Astrocyte (in vitro differentiated cells and primary cell): ENCODE results near the gene CD99L2. TPM values are rescaled to one million over a fixed set of nuclear protein-coding genes. Genes with fewer than 3 reads are reported as not detected.

Source experiments
- DNase-seq: peaks from one replicate; pipeline ENCODE4 v3.0.0-alpha.2; 2010; ENCODE audit warnings: low read depth
- FAIRE-seq: peaks from 2 replicates; lab custom pipeline; 2011; peaks lifted over from hg19 to GRCh38; lab: Jason Lieb, UNC
- H2AFZ ChIP-seq: 2 replicates; pipeline ENCODE4 v1.6.0; 2012; ENCODE audit warnings: low read depth, low read length, inconsistent platforms
- H3K27ac ChIP-seq: 2 replicates; pipeline ENCODE4 v1.5.1; 2011; ENCODE audit warnings: low read depth, low read length, inconsistent platforms
- H3K27me3 ChIP-seq: 2 replicates; pipeline ENCODE4 v1.6.0; 2011; ENCODE audit warnings: low read length, inconsistent platforms; ENCODE audit not compliant: insufficient read depth
- H3K36me3 ChIP-seq: 2 replicates; pipeline ENCODE4 v1.5.1; 2011; ENCODE audit warnings: low read length, inconsistent platforms; ENCODE audit not compliant: insufficient read depth
- H3K4me1 ChIP-seq: 2 replicates; pipeline ENCODE4 v1.5.1; 2011; ENCODE audit warnings: low read length, inconsistent platforms; ENCODE audit not compliant: insufficient read depth
- H3K4me2 ChIP-seq: 2 replicates; pipeline ENCODE4 v1.6.0; 2012; ENCODE audit warnings: low read length, inconsistent platforms
- H3K4me3 ChIP-seq: 2 replicates; pipeline ENCODE4 v1.5.1; 2011; ENCODE audit warnings: low read depth, mild to moderate bottlenecking, low read length, inconsistent platforms; ENCODE audit not compliant: insufficient read depth
- H3K79me2 ChIP-seq: 2 replicates; pipeline ENCODE4 v1.6.0; 2012; ENCODE audit warnings: mild to moderate bottlenecking, low read length, inconsistent platforms; ENCODE audit not compliant: insufficient read depth
- H3K9ac ChIP-seq: 2 replicates; pipeline ENCODE4 v1.6.0; 2012; ENCODE audit warnings: mild to moderate bottlenecking, low read length, inconsistent platforms
- H3K9me3 ChIP-seq: 2 replicates; pipeline ENCODE4 v1.5.1; 2012; ENCODE audit warnings: low read depth, mild to moderate bottlenecking, low read length, inconsistent platforms; ENCODE audit not compliant: insufficient read depth
- H4K20me1 ChIP-seq: 2 replicates; pipeline ENCODE4 v1.6.0; 2012; ENCODE audit warnings: low read length, inconsistent platforms; ENCODE audit not compliant: insufficient read depth
- H3K27ac Mint-ChIP-seq: one replicate; pipeline ENCODE4 v1.8.0; 2021; ENCODE audit warnings: mild to moderate bottlenecking, mixed read lengths; ENCODE audit not compliant: unreplicated experiment
- H3K27me3 Mint-ChIP-seq: one replicate; pipeline ENCODE4 v1.8.0; 2021; ENCODE audit warnings: low read depth, mixed read lengths; ENCODE audit not compliant: unreplicated experiment
- H3K36me3 Mint-ChIP-seq: one replicate; pipeline ENCODE4 v1.8.0; 2021; ENCODE audit warnings: low read depth, mixed read lengths; ENCODE audit not compliant: unreplicated experiment
- H3K4me1 Mint-ChIP-seq: one replicate; pipeline ENCODE4 v1.8.0; 2021; ENCODE audit warnings: low read depth, mixed read lengths; ENCODE audit not compliant: unreplicated experiment
- H3K4me3 Mint-ChIP-seq: one replicate; pipeline ENCODE4 v1.8.0; 2021; ENCODE audit warnings: mild to moderate bottlenecking, moderate library complexity, mixed read lengths; ENCODE audit not compliant: unreplicated experiment
- H3K9me3 Mint-ChIP-seq: one replicate; pipeline ENCODE4 v1.8.0; 2021; ENCODE audit warnings: mild to moderate bottlenecking, mixed read lengths; ENCODE audit not compliant: unreplicated experiment
- EZH2 ChIP-seq: IDR thresholded peaks from 2 replicates; pipeline ENCODE4 v1.6.1; 2012; ENCODE audit warnings: mild to moderate bottlenecking, low read length, inconsistent platforms; ENCODE audit not compliant: insufficient read depth
- total RNA-seq: library from RNA; stranded (reverse); gene quantifications from 2 replicates; pipeline ENCODE4 v1.2.1, GENCODE V29; 2021
- TF ChIP-seq, protein P1 (sequence below): IDR thresholded peaks from 2 replicates; pipeline ENCODE4 v1.5.1; 2011; ENCODE audit warnings: low read depth, mild to moderate bottlenecking, inconsistent platforms, low read length, moderate library complexity; ENCODE audit not compliant: insufficient read depth

Gene CD99L2
- total RNA-seq, 1 donor from 2014 or later: 38.4 TPM

DNA sequence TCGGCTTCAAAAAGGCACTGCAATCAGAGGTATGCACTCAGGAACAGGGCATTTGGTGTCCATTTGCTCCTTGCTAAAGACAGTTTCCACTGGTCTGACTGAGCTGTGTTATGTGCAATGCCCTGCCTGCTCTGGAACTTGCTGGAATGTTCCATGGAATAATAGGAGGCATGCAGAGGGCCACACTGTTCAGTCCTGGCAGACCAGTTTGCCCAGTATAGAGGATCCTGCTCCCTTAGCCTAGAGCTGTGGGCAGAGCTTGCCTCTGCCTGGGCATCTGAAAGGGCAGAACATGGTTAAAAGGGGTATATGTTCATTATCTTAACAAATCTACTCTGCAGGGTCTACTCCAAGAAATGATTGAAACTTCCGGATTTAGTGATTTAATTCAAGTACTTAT is 27.8 kb upstream of the CD99L2 start:
- TF ChIP-seq, protein P1, sequence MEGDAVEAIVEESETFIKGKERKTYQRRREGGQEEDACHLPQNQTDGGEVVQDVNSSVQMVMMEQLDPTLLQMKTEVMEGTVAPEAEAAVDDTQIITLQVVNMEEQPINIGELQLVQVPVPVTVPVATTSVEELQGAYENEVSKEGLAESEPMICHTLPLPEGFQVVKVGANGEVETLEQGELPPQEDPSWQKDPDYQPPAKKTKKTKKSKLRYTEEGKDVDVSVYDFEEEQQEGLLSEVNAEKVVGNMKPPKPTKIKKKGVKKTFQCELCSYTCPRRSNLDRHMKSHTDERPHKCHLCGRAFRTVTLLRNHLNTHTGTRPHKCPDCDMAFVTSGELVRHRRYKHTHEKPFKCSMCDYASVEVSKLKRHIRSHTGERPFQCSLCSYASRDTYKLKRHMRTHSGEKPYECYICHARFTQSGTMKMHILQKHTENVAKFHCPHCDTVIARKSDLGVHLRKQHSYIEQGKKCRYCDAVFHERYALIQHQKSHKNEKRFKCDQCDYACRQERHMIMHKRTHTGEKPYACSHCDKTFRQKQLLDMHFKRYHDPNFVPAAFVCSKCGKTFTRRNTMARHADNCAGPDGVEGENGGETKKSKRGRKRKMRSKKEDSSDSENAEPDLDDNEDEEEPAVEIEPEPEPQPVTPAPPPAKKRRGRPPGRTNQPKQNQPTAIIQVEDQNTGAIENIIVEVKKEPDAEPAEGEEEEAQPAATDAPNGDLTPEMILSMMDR: no peak
- TF ChIP-seq EZH2: no peak
- no peak overlapping the region for H3K4me2 ChIP-seq
- no peaks in the 10 kb centered on the region for H3K27me3 ChIP-seq
- H3K79me2 ChIP-seq: no peaks in the 10 kb centered on the region
- no peaks in the 10 kb centered on the region for H4K20me1 ChIP-seq
- Mint-ChIP-seq H3K4me1 (peaks cover 2% of the 10 kb centered on the region), H3K27ac (no peak overlapping the region), H3K9me3 (no peaks in the 10 kb centered on the region), H3K4me3 (no peak overlapping the region), H3K27me3 (no peaks in the 10 kb centered on the region), H3K36me3 (no peaks in the 10 kb centered on the region)
- no peaks in the 10 kb centered on the region for H3K36me3 ChIP-seq
- H3K9ac ChIP-seq: no peak overlapping the region
- H3K9me3 ChIP-seq: no peaks in the 10 kb centered on the region
- FAIRE-seq (no peak), DNase-seq (no peak)
- no peak overlapping the region for H2AFZ ChIP-seq
- H3K27ac ChIP-seq: no peak overlapping the region
- H3K4me1 ChIP-seq: no peaks in the 10 kb centered on the region
- H3K4me3 ChIP-seq: no peak overlapping the region

DNA sequence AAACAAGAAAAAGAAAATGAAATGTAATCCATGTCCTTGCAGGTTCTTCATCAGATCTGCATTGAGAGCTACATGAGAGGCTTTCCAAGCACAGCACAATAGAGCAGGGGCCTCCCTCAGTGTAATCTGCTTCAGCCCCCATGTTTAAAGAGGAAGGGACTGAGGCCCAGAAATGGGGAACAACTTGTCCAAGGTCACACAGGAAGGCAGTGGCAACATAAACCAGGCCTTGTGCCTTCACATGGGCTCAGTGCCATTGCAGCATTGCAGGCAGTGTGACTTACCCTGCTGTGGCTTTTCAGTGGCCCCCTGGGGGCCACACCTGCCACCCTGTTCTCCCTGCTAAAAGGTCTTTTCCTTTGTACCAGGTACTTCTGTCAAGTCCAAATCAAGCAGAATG is 20.9 kb upstream of the CD99L2 start:
- no peaks in the 10 kb centered on the region for H4K20me1 ChIP-seq
- Mint-ChIP-seq H3K27me3 (peaks cover 5% of the 10 kb centered on the region), H3K4me3 (no peak overlapping the region), H3K9me3 (no peaks in the 10 kb centered on the region), H3K36me3 (no peaks in the 10 kb centered on the region), H3K4me1 (no peaks in the 10 kb centered on the region), H3K27ac (no peak overlapping the region)
- H3K36me3 ChIP-seq: no peaks in the 10 kb centered on the region
- H3K4me1 ChIP-seq: no peaks in the 10 kb centered on the region
- no peak overlapping the region for H3K4me3 ChIP-seq
- H2AFZ ChIP-seq: no peak overlapping the region
- H3K27me3 ChIP-seq: no peaks in the 10 kb centered on the region
- no peak overlapping the region for H3K9ac ChIP-seq
- FAIRE-seq: no peak
- DNase-seq: no peak
- no peak overlapping the region for H3K4me2 ChIP-seq
- TF ChIP-seq, protein P1: no peak
- TF ChIP-seq EZH2: no peak
- H3K27ac ChIP-seq: no peak overlapping the region
- H3K9me3 ChIP-seq: no peaks in the 10 kb centered on the region
- H3K79me2 ChIP-seq: no peaks in the 10 kb centered on the region

DNA sequence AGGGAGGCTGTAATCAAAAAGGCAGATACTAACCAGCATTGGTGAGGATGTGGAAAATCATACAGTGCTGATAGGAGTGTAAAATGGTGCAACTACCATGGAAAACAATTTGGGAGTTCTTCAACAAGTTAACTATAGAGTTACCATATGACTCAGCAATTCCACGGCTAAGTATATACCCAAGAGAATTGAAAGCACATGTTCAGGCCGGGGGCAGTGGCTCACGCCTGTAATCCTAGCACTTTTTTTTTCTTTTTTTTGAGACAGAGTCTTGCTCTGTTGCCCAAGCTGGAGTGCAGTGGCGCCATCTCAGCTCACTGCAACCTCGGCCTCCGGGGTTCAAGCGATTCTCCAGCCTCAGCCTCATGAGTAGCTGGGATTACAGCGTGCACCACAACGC is 15.0 kb upstream of the CD99L2 start:
- Histone ChIP-seq H3K79me2 (no peaks in the 10 kb centered on the region), H3K4me1 (no peaks in the 10 kb centered on the region), H4K20me1 (no peaks in the 10 kb centered on the region), H3K27me3 (no peaks in the 10 kb centered on the region), H3K36me3 (no peaks in the 10 kb centered on the region), H2AFZ (no peak overlapping the region), H3K4me3 (no peak overlapping the region), H3K9me3 (no peaks in the 10 kb centered on the region), H3K9ac (no peak overlapping the region), H3K4me2 (no peak overlapping the region), H3K27ac (no peak overlapping the region)
- Mint-ChIP-seq H3K4me3 (no peak overlapping the region), H3K27ac (no peak overlapping the region), H3K27me3 (peaks cover 6% of the 10 kb centered on the region), H3K9me3 (no peaks in the 10 kb centered on the region), H3K36me3 (no peaks in the 10 kb centered on the region), H3K4me1 (no peaks in the 10 kb centered on the region)
- DNase-seq (peak; percentile 10), FAIRE-seq (peak; percentile 95)
- TF ChIP-seq, protein P1: no peak
